ENCODE results near the gene MXRA8. TPM values are rescaled to one million over a fixed set of nuclear protein-coding genes. Genes with fewer than 3 reads are reported as not detected.

Gene MXRA8
- total RNA-seq, 1 experiment from 2014 or later = 9.6 TPM

- Histone ChIP-seq H3K9ac (ENCODE audit: extremely low read depth, insufficient read length, low read length) (no peak overlapping the region), H4K8ac (replicated peaks; ENCODE audit: insufficient read length, low read depth, low read length) (no peak overlapping the region), H2AK5ac (ENCODE audit: insufficient read length, low read length) (no peak overlapping the region), H3K56ac (ENCODE audit: insufficient read length, low read depth, low read length) (no peak overlapping the region), H2BK5ac (ENCODE audit: insufficient read length, low read length) (no peak overlapping the region), H2BK20ac (ENCODE audit: low read depth, low read length, poor library complexity, severe bottlenecking) (no peak overlapping the region), H4K20me1 (ENCODE audit: control insufficient read depth, insufficient read depth, insufficient read length) (no peaks in the 10 kb centered on the region), H3K18ac (ENCODE audit: insufficient read length, low read depth, low read length) (no peak overlapping the region), H3K79me1 (ENCODE audit: insufficient read depth, low read depth, low read length, poor library complexity, severe bottlenecking) (no peaks in the 10 kb centered on the region), H3K23me2 (ENCODE audit: insufficient read length, low read depth, low read length, poor library complexity, severe bottlenecking) (no peaks in the 10 kb centered on the region), H3K79me2 (ENCODE audit: insufficient read depth, low read length) (no peaks in the 10 kb centered on the region), H2AFZ (ENCODE audit: low read length) (no peak overlapping the region), H4K91ac (ENCODE audit: insufficient read length, low read depth, low read length) (no peak overlapping the region), H3K27ac (ENCODE audit: insufficient read length, low read depth, low read length) (no peak overlapping the region), H3K14ac (ENCODE audit: insufficient read depth, low read length) (no peak overlapping the region), H4K5ac (ENCODE audit: insufficient read length, low read depth, low read length) (no peak overlapping the region), H3K27me3 (ENCODE audit: insufficient read depth, low read length) (no peaks in the 10 kb centered on the region), H3K23ac (ENCODE audit: insufficient read length, low read depth, low read length) (no peak overlapping the region), H3K4me1 (ENCODE audit: insufficient read depth, low read length) (no peaks in the 10 kb centered on the region), H3K4me2 (ENCODE audit: insufficient read depth, insufficient read length, low read length) (no peak overlapping the region), H2BK12ac (ENCODE audit: insufficient read length, low read depth, low read length) (no peak overlapping the region), H2BK120ac (ENCODE audit: low read depth, low read length, poor library complexity, severe bottlenecking) (no peak overlapping the region), H2BK15ac (ENCODE audit: low read depth, low read length) (no peak overlapping the region), H3T11ph (ENCODE audit: low read length) (no peak overlapping the region), H3K4ac (ENCODE audit: low read depth, low read length) (no peak overlapping the region), H3K9me3 (ENCODE audit: control insufficient read depth, low read depth, low read length) (no peaks in the 10 kb centered on the region)
- Mint-ChIP-seq H3K36me3 (ENCODE audit: insufficient read depth in 1 of 3, low read depth in 3 of 3) (peaks cover 20 to 36% (median 29%) of the 10 kb centered on the region in 3 experiments), H3K4me3 (no peak overlapping the region), H3K4me1 (no peaks in the 10 kb centered on the region), H3K27ac (no peak overlapping the region), H3K9me3 (peaks cover 0 to 8% of the 10 kb centered on the region in 2 experiments; a peak in 3 of 5 replicates), H3K27me3 (ENCODE audit: low read depth) (no peaks in the 10 kb centered on the region)
- no CpG with 5 or more reads among the region's 18 CpGs for WGBS (ENCODE audit: extremely low coverage, insufficient read length, low lambda C conversion rate)
- TF ChIP-seq CTCF (conservative IDR thresholded peaks at IDR 0.05) = no peak
- DNase-seq = peak; percentile 73
These were observed 20.6 kb downstream of the MXRA8 start for GRCh38 chr1:1337793-1338147.

Measured in H9 (cell line).